Activated naive CD4-positive, alpha-beta T cell treated with Interleukin-2 at 50 U/mL for 16 hours (primary cell): ENCODE results near the gene PLAAT4.
A peak's percentile ranks its signal among the peaks of the same experiment; 100 is the strongest.
"Not testable (repeated sequence)": the region's sequence is repeated elsewhere in the genome, so short reads cannot be mapped to it uniquely, and the experiment has no call there.

Source experiments
- DNase-seq: peaks from one replicate; pipeline ENCODE4 v3.0.0-alpha.2; 2020

Gene PLAAT4

DNA sequence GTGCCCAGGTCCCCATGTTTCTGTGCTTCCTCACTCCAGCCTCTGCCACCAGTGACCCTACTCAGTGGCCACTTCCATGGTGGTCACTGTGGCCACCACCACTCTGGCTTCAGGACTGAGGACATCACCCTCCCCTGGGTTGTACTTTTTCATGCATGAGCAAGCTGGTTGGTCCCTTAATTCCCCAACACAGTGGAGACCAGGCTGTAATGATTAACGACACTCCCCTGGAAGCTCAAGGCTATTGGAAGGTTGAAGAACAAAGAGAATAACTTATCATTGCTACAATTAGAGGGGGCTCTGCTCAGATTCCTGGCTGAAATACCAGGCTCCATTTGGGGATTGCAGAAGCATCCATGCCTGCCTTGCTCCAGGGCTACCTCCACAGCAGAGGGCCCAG, 10.5 kb downstream of the PLAAT4 start:
- no peak for DNase-seq

DNA sequence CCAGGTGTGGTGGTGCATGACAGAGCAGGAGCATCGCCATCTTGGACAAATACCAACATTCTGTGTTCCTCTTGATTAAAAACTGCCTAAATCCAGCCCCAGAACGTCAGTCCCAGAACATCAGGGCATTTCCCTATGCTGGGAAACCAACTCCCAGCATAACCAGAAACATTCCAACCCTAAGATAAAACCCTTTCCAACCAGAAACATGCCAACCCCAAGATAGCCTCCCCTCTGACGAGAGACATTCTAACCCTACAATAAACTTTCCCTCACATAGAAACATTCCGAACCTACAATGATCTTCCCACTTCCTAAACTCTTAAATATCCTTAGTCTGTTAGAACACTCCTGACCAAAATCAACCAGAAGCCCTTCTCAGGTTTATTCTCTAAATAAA, 11.6 kb downstream of the PLAAT4 start:
- DNase-seq, result no peak

DNA sequence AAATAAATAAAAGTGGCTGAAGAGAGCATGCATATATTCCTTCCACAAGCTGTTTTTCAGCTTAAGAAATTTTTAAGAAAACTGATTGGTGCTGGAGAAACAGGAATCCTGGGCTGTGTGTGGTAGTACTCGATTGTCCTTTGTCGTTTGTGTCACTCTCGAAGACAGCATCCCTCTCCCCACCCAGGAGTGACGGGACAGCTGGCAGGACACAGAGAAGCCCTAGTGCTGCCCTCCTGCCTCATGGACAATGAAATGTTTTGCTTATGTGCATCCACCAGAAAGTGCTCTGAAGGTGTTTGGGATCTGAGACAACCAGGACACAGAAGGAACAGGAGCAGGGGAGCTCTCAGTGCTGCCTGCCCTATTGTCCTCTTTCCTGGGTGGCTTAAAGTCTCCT, 12.8 kb downstream of the PLAAT4 start:
- no peak for DNase-seq

DNA sequence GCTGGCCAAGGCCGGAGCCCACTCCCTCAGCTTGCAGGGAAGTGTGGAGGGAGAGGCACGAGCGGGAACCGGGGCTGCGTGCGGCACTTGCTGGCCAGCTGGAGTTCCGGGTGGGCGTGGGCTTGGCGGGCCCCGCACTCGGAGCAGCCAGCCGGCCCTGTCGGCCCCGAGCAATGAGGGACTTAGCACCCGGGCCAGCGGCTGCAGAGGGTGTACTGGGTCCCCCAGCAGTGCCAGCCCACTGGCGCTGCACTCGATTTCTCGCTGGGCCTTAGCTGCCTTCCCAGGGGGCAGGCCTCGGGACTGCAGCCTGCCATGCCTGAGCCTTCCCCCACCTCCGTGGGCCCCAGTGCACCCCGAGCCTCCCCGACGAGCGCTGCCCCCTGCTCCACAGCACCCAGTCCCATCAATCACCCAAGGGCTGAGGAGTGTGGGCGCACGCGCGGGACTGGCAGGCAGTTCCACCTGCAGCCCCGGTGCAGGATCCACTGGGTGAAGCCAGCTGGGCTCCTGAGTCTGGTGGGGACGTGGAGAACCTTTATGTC, 13.6 kb downstream of the PLAAT4 start:
- DNase-seq, result not testable (repeated sequence)

DNA sequence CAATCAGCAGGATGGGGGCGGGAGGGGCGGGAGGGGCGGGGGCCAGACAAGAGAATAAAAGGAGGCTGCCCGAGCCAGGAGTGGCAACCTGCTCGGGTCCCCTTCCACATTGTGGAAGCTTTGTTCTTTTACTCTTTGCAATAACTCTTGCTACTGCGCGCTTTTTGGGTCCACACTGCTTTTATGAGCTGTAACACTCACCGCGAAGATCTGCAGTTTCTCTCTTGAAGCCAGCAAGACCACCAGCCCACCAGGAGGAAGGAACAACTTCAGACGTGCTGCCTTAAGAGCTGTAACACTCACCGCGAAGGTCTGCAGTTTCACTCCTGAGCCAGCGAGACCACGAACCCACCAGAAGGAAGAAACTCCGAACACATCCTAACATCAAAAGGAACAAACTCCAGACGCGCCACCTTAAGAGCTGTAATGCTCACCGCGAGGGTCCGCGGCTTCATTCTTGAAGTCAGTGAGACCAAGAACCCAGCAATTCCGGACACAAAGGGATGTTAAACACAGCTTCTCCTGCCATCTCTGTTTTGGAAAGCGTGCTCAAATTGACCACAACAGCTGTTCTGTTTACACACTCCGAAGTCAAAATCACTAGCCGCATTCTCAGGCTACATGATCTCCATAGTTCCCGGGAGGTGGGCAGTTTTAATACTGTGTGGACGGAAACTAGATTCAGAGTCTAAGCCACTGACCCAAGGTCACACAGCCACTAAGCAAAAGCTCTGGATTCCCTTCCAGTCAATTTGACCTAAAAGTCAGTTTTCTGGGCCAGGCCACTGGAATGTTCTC, 14.7 kb downstream of the PLAAT4 start:
- no peak for DNase-seq

DNA sequence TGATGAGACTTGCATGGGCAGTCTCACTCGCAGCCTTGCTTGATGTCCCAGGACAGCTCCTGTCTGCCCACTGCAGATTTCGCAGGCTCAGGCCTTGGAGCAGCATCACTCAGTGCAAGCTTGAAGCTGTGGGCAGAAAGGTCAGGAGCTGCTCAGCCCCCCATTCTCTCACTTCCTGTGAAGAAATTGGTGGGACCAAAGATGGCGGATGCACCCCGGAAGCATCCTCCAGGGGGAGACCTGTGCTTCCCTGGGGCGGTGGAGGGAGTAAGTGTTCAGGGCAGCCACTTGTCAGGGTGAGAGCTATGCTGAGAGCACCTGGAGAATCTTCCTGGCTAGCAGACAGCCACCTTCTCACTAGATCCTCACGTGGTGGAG, 15.3 kb downstream of the PLAAT4 start:
- DNase-seq, result no peak

DNA sequence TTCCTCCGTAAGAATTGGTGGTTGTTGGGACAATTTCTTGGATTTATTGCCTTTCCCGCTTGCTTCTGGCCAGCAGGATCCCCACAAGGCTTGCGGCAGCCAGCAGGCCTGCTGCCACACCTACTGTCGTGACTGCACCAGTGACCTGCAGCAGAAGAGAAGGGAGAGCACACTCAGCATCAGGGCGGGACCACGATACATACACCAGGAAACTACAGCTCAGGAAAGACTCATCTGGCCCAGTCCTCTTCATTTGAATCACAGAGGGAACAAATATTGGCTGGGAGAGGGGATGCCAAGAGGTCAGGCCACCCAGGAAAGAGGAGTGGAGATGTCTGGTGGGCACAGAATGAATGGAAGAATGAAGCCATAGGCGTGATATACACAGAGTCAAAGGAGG, 16.3 kb downstream of the PLAAT4 start:
- no peak for DNase-seq

DNA sequence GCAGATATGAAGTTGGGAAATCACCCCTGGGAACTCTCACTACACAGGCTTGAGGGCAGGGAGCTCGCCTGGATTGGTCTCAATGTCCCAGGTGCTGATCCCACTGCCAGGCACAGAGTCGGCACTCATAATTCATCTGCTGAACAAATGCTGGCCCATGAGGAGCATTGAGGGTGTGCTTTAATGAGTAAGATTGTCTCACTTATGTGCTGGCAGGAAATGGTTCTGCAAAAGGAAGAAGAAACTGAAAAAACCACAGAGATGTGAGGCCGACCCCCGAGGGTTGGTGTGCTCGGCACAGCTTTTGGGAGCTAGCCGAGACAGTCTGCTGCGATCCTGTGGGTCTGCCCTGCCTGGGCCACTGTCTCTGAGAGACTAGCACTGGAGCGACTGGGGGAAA, 17.2 kb downstream of the PLAAT4 start:
- peak; percentile 44 for DNase-seq

DNA sequence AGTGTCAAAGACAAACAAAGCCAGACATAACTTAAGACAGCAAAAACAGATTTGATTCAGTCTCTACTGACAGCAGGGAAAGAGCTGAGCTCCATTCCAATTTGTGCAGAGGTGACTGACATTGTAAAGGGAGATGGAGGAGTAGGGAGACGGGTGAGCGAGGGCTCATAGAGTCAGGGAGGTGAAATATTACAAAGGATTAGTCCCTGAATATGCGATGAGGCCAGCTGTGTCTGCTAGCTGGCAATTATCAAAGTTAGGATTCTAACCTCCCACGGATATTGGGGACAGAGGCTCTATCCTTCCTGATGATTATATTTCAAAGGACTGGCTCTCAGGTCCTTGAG, 18.2 kb downstream of the PLAAT4 start:
- no peak for DNase-seq

DNA sequence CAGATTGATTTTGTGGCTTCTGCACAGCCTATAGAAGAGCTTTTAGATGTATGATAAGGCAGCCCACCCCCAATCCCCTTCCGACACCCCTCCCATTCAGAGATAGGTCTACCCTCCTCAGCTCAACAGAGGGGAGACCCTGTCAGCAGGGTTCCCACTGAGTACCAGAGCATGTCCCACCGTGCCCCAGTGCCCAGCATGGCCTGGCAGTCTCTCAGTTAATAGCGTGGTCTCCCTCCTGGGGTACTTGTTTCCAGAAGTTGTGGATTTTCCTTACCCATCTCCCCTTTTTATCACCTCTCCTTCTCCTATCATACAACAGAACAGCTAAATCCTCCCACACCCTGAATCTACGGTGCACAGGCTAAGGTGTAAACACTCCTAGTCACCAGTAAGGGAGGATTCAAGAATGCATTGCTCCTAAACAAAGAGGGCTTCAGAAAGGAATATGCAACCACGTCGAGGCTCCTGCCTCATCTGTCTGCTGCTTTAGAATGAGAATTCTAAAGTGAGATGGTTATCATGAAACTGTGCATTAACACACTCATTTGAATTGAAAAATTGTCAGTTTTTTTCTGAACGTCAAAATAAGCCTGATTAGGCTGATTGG, 19.9 kb downstream of the PLAAT4 start:
- DNase-seq, result no peak

DNA sequence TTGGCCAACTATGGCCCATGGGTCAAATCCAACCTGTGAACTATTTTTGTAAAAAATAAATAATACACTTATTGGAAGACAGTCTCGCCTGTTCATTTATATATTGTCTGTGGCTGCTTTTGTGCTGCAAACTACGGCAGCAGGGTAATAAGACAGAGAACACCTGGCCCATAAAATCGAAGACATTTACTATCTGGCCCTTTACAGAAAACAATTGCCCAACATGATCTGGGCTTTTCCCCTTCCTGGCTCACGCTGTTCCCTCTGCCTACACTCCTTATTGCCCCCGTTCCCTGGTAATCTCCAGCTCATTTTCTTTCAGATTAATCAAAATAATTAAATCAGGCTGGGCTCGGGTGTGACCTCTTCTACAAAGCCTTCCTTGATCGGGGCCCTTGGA, 21.0 kb downstream of the PLAAT4 start:
- DNase-seq, result no peak

DNA sequence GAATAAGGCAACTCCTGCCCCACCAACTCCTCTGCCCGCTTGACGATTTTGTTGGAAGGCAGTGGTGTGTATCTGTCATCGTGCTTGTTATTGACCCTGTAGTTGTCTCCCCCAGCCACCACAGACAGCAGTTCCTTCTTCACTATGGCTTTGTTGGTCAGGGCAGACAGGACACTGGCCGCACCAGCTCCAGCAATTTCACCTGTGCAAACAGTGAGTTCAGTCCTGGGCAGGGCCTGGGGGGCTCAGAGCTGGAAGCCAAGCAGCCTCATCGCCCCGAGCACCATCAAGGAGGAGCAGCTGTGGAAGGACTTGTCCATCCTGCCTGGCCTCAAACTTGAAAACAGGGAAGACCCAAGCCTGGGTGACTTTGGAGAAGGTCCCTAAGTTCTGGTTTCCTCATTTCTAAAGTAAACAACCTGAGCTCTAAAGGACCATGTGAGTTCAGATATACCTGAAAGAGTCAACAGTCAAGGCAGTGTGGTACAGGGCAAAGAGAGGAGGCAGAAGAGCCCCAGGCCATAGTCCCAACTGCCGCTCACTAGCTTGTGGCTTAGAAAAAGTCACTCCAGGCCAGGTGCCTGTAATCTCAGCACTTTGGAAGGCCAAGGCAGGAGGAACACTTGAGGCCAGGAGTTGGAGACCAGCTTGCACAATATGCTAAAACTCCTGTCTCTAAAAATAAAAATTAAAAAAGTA, 22.0 kb downstream of the PLAAT4 start:
- no peak for DNase-seq

DNA sequence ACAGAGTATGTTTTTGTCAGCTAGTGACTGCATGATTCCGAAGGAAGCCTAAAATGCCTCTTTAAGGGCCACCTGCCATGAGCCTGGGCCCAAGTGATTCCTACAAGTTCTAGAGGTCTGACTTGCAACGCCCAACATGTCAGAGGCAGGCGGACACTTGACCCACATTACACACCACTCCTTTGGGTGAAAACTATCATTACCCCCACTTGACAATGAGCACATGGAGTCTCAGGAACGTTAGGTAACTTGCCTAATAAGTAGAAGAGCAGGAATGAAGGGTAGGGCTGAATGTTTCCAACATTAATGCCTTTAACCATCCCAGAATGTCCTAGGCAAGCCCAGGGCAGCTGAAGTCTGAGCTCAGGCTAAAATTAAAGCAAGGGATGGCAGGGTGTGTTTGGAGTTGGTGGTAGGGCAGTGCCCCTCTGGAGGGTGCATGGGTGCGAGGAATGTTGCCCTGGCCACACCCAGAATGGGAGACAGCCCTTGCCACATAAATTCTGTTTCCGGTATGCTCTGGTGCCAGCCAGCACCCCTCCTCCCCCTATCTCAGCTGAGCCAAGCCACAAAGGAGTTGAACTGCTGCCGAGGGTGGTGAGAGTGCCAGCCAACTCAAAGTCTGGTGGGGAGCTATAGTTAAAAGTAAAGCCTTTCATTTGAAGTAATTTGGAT, 24.0 kb downstream of the PLAAT4 start:
- no peak for DNase-seq

DNA sequence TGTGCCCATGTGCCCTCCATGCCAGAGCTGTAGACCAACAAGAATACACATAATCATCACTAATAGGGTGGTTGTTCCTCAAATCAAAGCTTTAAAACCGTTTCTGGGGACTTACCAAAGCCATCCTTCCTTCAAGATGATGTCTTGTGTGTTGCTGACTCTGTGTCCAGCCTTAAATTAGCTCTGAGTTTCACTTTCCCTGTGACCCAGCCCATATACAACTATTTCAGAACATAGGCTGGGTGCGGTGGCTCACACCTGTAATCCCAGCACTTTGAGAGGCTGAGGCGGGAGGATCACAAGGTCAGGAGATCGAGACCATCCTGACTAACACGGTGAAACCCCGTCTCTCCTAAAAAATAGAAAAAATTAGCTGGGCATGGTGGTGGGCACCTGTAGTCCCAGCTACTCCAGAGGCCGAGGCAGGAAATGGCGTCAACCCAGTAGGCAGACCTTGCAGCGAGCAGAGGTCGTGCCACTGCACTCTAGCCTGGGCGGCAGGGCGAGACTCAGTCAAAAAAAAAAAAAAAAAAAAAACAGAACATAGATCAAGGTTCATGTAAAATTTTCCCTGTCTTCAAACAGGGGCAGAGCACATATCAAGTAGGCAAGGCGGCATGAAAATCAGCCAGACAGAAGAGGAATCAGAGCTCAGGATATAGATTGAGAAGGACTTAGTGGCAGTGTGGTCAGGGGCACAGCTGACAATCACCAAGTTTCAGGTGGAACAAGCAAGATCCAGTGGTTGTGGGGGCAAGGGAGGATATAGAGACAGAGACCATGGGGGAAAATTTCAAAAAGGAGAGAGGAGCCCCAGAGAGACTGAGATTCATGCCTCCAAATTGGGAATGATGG, 26.8 kb downstream of the PLAAT4 start, which contains the start of gene PLAAT2:
PLAAT2 (minus strand) TSS at position 179 of the 855 bp plus-strand sequence; CDS start at position 124, 55 bp downstream.
- DNase-seq, result no peak

DNA sequence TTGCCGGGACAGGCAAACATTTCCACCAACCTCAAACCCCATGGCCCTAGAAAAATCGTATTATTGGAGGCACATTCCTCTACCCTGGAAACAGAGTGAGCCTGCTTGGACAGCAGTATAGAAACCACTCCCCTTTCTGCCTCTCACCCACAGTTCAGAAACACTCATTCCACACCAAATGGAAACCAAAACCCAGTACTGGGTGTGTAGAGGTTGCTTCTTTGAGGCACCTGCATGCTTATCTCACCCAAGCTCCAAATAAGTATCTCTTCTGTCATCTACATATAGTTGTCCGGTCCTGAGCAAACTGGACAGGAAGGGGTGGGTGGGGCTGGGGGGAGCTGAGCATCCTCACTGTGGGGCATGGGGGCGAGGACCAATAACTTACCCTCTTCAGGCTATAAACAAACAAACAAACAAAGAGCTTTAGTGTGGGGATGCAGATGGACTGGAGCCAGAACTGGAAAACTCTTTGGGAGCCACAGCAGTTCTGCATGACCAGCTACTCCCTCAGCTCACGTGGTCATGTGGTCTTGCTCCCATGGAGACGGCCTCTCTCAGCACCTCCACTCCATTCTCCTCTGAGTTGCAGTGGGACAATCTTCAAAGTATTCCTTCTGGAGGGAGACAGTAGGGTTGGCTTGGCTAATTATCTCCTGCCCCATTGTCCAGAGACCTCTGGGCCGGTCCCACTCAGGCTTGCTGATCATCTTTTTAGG, 27.6 kb downstream of the PLAAT4 start:
- peak; percentile 15 for DNase-seq

DNA sequence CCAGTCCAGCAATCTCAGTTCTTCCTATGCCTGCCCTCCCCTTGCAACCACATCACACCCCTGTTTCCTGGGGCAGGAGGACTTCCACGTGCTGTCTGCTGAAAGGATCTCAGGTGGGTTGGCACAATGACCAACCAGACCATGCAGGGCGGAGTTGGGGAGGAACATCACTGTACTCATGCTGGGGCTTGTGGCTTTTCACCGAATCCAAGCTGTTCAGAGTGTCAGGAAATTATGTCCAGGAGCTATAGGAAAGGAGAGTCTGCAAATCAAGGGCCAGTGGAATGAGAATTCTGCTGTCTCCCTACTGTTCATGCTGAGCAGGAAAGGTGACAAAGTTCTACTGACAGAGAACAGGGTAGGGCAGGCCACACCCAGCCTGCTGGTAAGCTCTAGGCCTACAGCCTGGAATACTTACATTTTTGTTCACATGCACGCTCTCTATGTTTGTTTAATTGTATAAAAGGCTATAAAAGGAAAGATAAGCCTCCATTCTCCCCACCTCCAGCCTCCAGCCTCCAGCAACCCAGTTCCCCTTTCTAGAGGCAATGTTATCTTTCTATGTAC, 28.3 kb downstream of the PLAAT4 start:
- DNase-seq, result no peak

DNA sequence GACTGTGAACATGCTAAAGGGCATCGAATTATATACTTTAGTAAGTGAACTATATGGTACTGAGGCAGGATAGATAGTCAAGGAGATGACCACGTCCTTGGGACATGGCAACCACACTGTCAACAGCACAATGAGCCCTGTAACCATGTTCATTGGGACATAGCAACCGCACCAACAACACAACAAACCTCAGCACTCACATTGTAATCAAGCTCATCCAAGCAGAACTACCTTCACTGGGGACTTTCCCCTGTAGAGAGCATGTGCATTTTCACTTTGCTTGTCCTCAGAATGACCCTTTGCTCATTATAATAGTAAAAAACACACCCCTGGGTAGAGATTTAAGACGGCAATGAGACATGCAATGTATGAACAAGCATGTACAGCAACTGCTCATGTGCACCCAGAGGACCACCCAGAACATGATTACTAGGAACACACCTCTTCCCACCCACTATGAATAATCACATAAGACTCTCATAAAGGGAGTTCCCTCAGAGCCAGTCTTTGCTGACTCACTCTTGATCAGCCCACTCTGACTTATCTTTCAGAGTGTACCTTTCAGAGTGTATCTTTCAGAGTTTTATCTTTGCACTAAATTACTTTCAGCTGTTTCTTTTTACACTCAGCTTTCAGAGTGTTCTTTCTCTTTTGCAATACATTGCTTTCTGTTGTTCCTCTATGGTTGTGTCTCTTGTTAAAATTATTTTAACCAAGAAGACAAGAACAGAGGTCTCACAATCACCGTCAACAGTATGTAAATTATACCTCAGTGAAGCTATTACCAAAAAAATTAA, 30.6 kb downstream of the PLAAT4 start:
- DNase-seq, result peak; percentile 63

DNA sequence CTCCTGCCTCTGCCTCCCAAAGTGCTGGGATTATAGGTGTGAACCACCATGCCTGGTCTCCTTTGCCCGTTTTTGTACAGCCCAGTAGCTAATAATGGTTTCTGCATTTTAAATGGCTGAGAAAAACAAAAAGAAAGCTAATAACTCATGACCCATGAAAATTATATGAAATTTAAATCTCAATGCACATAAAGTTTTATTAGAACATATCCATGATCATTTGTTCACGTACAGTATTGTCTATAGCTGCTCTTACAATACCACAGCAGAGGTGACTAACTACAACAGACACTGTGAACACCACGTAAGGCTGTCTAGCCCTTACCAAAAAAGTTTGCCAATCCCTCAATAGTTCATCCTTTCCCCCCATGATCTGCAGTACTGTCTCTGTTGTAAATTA, 33.0 kb downstream of the PLAAT4 start:
- DNase-seq, result no peak

DNA sequence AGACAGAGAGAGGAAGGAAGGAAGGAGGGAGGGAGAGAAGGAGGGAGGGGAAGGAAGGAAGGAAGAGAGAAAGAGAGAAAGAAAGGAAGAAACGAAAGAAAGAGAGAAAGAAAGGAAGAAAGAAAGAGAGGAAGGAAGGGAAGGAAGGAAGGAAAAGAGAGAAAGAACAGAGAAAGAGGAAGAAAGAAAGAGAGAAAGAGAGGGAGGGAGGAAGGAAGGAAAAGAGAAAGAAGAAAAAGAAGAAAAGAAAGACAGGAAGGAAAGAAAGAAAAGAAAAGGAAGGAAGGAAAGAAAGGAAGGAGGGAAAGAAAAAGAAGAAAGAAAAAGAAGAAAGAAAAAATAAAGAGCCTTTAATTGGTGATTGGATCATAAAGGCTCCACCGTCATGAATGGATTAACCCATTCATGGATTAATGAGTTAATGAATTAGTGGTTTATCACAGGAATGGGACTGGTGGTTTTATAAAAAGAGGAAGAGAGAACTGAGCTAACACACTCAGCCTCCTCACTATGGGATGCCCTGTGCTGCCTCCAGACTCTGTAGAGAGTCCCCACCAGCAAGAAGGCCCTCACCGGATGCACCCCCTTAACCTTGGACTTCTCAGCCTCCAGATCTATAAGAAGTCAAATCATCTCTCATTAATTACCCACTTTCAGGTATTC, 35.5 kb downstream of the PLAAT4 start:
- no peak for DNase-seq
